HG02763 (cell line): Measurements from ENCODE around the gene EPB41L4B.
"Not testable (repeated sequence)": the region's sequence is repeated elsewhere in the genome, so short reads cannot be mapped to it uniquely, and the experiment has no call there.

Experiments
- ATAC-seq: cut with Tn5 transposase; IDR thresholded peaks from one replicate; pipeline ENCODE4 v1.9.1; 2021; ENCODE audit warnings: mild to moderate bottlenecking, moderate library complexity; ENCODE audit not compliant: unreplicated experiment

Gene EPB41L4B

DNA sequence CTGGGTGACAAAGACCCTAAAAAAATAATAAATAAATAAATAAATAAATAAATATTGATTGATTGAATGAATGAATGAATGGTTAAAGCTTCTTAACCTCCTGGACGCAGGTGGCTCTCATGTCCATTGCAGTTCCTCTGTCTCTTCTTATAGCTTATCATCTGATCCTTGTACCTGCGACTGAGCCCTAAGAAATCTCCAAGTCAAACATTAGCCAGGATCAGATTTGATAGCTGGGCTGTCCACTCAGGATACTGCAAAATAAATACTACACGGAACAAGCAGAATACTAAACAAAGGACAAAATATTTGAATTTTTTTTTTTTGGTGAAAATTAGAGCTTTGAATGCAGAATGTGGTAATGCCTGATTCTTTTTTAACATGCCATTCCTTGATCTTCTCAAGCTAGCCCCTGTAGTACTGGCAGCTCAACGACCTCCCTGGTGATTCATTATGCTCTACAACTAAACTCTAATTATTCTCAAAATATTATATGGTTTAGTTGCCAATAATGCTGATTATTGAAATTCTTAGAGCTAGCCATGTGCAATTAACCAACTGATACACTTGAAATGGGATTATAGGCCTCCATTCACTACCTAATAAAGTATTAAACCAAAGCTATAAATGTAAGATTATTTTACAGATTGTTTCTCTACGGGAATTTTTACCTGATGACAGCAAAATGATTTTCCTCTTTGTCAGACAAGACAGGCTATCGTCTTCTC, 191.2 kb downstream of the EPB41L4B start:
- ATAC-seq: no peak

DNA sequence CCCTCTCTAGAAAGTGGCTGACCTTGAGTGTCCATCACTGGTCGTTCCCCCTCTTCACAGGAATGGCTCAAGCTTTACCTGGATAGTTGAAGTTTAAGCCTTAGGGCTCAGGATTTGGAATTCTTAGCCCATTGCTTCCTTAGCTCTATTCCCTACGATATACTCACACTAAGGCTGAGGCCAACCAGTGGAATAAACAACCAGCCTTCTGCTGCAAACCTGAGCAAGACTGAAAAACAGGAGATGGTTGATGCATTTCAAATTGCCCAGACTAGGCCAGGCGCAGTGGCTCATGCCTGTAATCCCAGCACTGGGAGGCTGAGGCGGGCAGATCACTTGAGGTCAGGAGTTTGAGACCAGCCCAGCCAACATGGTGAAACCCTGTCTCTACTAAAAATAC, 194.2 kb downstream of the EPB41L4B start:
- not testable (repeated sequence) for ATAC-seq

DNA sequence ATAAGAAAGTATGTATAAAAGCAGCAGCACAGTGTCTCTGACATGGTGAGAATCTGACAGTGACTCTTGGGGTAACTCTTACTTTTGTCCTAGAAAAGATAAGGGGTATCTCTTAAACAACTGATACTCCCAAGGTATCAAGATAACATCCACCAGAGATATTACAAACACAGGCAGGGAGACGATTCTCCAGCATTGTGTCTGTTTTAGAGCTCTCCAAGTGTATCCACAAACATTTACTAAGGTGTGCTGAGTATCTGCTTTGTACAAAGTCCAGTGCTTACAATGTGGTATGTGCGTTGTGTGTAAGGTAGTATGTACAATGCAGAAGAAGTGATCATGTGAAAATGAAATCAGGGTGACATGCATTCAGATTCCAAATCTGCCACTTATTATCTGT, 196.7 kb downstream of the EPB41L4B start:
- no peak for ATAC-seq

DNA sequence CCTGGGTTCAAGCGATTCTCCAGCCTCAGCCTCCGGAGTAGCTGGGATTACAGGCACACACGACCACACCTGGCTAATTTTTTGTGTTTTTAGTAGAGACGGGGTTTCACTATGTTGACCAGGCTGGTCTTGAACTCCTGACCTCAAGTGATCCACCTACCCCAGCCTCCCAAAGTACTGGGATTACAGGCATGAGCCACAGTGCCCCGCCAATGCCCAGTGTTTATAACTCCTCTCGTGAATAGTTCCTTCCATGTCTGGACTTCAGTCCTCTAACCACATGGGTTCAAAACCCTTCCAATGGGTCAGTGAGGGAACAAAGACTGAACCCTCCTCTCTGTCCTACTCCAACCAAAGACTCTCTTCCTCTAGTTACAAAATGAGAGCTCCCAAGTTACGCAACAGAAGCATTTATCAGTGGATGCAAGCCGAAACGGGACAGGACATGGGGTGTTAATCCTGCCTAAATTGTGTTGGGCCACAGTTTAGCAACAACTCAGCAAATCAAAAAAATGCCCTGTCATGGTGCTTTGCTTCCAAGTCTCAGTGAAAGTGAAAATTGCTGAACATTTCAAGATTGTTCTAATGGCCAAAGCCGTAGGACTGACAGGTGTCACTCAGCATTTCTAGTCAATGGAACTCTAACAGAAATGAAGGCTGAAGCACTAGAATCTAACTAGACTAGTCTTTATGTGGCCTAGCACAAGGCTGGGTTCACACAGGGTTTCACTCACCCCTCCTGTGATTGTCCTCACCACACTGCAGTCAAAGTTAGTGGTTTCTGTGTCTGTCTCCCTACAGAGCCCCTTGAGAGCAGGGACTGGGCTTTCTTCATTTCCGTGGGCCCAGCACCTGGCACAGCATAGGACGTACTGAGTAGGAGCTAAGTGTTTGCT, 197.9 kb downstream of the EPB41L4B start:
- peak; percentile 27 for ATAC-seq
